Sigmoid colon (tissue), 7 donors: Measurements from ENCODE around the gene FAR2. TPM values are rescaled to one million over a fixed set of nuclear protein-coding genes. Genes with fewer than 3 reads are reported as not detected.

Experiments used
- DNase-seq: peaks from one replicate; pipeline ENCODE4 v3.0.0-alpha.2; 2019
- H3K27ac ChIP-seq, 4 donors: fragments of 200-600 bp; sonication (generic); one replicate each; pipeline ENCODE4 v1.5.1; 2016 to 2019; ENCODE audit warnings: mild to moderate bottlenecking in 1 of 4
- H3K27me3 ChIP-seq, 3 donors: fragments of 200-600 bp; sonication (generic); one replicate each; pipeline ENCODE4 v1.5.1; 2019; ENCODE audit warnings: mild to moderate bottlenecking in 1 of 3
- H3K36me3 ChIP-seq, 4 donors: fragments of 200-600 bp; sonication (generic); one replicate each; pipeline ENCODE4 v1.5.1; 2016 to 2019
- H3K4me1 ChIP-seq, 4 donors: fragments of 200-600 bp; sonication (generic); one replicate each; pipeline ENCODE4 v1.5.1; 2017 to 2019
- H3K4me3 ChIP-seq, 4 donors: fragments of 200-600 bp; sonication (generic); one replicate each; pipeline ENCODE4 v1.5.1; 2017 to 2019; ENCODE audit warnings: mild to moderate bottlenecking in 2 of 4, moderate library complexity in 1 of 4
- H3K9me3 ChIP-seq, 4 donors: fragments of 200-600 bp in 3 of 4; sonication (generic) in 3 of 4; one replicate each; pipeline versions ENCODE4 v1.5.1 to v1.6.1; 2013 to 2019
- EP300 ChIP-seq, 4 donors: sonication (generic); formaldehyde crosslinking; IDR thresholded peaks; one replicate each; pipeline ENCODE4 v1.6.1; 2017; ENCODE audit warnings: antibody characterized with exemption in 4 of 4
- POLR2A ChIP-seq, 2 donors: fragments of 450-650 bp; IDR thresholded peaks; one replicate each; pipeline ENCODE4 v1.6.1; 2016; ENCODE audit warnings: antibody characterized with exemption in 2 of 2, mild to moderate bottlenecking in 2 of 2, moderate library complexity in 2 of 2
- POLR2AphosphoS5 ChIP-seq, 4 donors: sonication (generic); formaldehyde crosslinking; IDR thresholded peaks; one replicate each; pipeline ENCODE4 v1.6.1; 2017; ENCODE audit warnings: antibody characterized with exemption in 4 of 4
- WGBS, 2 donors: extraction: QIAGEN DNeasy Blood & Tissue Kit; methylation state at CpG; one replicate each; pipeline ENCODE4 v1.1.7; 2013; 5-methylcytosine and 5-hydroxymethylcytosine counted together
- intact Hi-C: fragments of 100-400 bp; cut with DNase I; formaldehyde crosslinking; loops from one replicate; pipeline ENCODE4 v1.15.1; 2023
- polyA plus RNA-seq, 3 donors: library from polyadenylated mRNA; stranded (reverse); fragments of 200-250 nt; gene quantifications; one replicate each; pipeline ENCODE4 v1.2.3, GENCODE V29; 2013
- total RNA-seq, 4 donors: library from RNA; depleted of rRNA; stranded (reverse); fragments of >200 nt; gene quantifications; one replicate each; pipeline ENCODE4 v1.1.0, GENCODE V29; 2016
- TF ChIP-seq, protein P1 (sequence below), 4 experiments: fragments of 450-650 bp in 3 of 4; fragments of 200-600 bp in 1 of 4; IDR thresholded peaks; one replicate each; pipeline ENCODE4 v1.5.1; 2016 to 2019; ENCODE audit warnings: antibody characterized with exemption in 4 of 4, mild to moderate bottlenecking in 3 of 4, moderate library complexity in 2 of 4
- donor health status: healthy with polysubstance abuse.
- donor health status: Bipolar disorder and iron deficiency.
- donor health status: healthy.

Gene FAR2
- total and polyA plus RNA-seq, 7 donors: 11.1 to 46.7 (median 13.0) TPM

DNA sequence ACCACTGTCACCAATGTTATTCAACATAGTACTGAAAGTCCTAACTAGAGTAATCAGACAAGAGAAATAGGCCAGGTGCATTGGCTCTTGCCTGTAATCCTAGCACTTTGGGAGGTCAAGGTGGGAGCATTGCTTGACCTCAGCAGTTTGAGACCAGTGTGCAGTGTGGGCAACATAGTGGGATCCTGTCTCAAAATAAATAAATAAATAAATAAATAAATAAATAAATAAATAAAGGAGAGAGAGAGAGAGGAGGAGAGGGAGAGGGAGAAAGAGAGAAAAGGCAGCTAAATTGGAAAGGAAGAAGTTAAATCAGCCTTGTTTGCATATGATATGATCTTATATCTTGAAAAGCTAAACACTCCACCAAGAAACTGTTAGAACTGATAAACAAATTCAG is 115.3 kb downstream of the FAR2 start:
- no peak for DNase-seq
- H3K4me1 ChIP-seq: no peaks in the 10 kb centered on the region
- no peaks in the 10 kb centered on the region for H3K36me3 ChIP-seq
- no peak for TF ChIP-seq POLR2A (IDR thresholded peaks at IDR 0.05)
- H3K9me3 ChIP-seq: peaks cover 0 to 5% (median 4%) of the 10 kb centered on the region in 4 donors
- H3K27ac ChIP-seq: no peak overlapping the region
- no peaks in the 10 kb centered on the region for H3K27me3 ChIP-seq
- H3K4me3 ChIP-seq: no peak overlapping the region
- intact Hi-C loops: no loop called here

GRCh38 chr12:29269706-29270408 is 120.8 kb downstream of the FAR2 start:
- Histone ChIP-seq H3K9me3 (peaks cover 0 to 2% (median 0%) of the 10 kb centered on the region in 4 donors), H3K27ac (no peak overlapping the region), H3K4me3 (no peak overlapping the region), H3K36me3 (no peaks in the 10 kb centered on the region), H3K27me3 (no peaks in the 10 kb centered on the region), H3K4me1 (no peaks in the 10 kb centered on the region)
- TF ChIP-seq, protein P1, sequence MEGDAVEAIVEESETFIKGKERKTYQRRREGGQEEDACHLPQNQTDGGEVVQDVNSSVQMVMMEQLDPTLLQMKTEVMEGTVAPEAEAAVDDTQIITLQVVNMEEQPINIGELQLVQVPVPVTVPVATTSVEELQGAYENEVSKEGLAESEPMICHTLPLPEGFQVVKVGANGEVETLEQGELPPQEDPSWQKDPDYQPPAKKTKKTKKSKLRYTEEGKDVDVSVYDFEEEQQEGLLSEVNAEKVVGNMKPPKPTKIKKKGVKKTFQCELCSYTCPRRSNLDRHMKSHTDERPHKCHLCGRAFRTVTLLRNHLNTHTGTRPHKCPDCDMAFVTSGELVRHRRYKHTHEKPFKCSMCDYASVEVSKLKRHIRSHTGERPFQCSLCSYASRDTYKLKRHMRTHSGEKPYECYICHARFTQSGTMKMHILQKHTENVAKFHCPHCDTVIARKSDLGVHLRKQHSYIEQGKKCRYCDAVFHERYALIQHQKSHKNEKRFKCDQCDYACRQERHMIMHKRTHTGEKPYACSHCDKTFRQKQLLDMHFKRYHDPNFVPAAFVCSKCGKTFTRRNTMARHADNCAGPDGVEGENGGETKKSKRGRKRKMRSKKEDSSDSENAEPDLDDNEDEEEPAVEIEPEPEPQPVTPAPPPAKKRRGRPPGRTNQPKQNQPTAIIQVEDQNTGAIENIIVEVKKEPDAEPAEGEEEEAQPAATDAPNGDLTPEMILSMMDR (IDR thresholded peaks at IDR 0.05): no peak
- no peak for TF ChIP-seq EP300 (IDR thresholded peaks at IDR 0.05)
- no peak for TF ChIP-seq POLR2A (IDR thresholded peaks at IDR 0.05)
- no peak for TF ChIP-seq POLR2AphosphoS5 (IDR thresholded peaks at IDR 0.05)
- intact Hi-C loops: no loop called here
- DNase-seq: no peak
- WGBS, 2 donors: 92 to 97% methylated on average over 5 of the region's 5 CpGs

DNA sequence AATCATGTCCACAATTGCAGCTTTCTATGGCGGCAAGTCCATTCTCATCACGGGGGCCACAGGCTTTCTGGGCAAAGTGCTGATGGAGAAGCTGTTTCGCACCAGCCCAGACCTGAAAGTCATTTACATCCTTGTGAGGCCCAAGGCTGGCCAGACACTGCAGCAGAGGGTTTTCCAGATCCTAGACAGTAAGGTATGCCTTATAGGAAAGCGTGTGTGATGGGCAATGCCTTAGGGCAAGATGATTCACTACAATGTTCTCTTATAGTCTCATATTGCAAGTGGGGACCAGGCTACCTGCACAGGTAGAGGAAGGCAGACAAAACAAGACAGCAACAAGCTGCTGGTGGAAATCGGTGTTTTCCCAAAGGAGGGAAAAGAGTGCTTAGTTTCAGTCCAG is 121.4 kb downstream of the FAR2 start:
- no peak for DNase-seq
- Histone ChIP-seq H3K27ac (no peak overlapping the region), H3K4me3 (no peak overlapping the region), H3K4me1 (no peaks in the 10 kb centered on the region), H3K9me3 (no peaks in the 10 kb centered on the region), H3K36me3 (no peaks in the 10 kb centered on the region), H3K27me3 (no peaks in the 10 kb centered on the region)
- intact Hi-C loops: no loop called here
- TF ChIP-seq POLR2A (IDR thresholded peaks at IDR 0.05) (no peak), EP300 (IDR thresholded peaks at IDR 0.05) (no peak), POLR2AphosphoS5 (IDR thresholded peaks at IDR 0.05) (no peak)
- TF ChIP-seq, protein P1 (IDR thresholded peaks at IDR 0.05): no peak
- WGBS, 2 donors: 96 to 97% methylated on average over 5 of the region's 5 CpGs

- intact Hi-C loops: no loop called here
- no peaks in the 10 kb centered on the region for H3K27me3 ChIP-seq
- TF ChIP-seq POLR2A (IDR thresholded peaks at IDR 0.05) (no peak), POLR2AphosphoS5 (IDR thresholded peaks at IDR 0.05) (no peak), EP300 (IDR thresholded peaks at IDR 0.05) (no peak)
- TF ChIP-seq, protein P1 (IDR thresholded peaks at IDR 0.05): no peak
- H3K4me3 ChIP-seq: no peak overlapping the region
- H3K36me3 ChIP-seq: no peaks in the 10 kb centered on the region
- no peaks in the 10 kb centered on the region for H3K9me3 ChIP-seq
- peaks cover 0 to 6% (median 0%) of the 10 kb centered on the region in 4 donors for H3K4me1 ChIP-seq
- DNase-seq: no peak
- H3K27ac ChIP-seq: no peak overlapping the region
- 80 to 91% methylated on average over 7 of the region's 7 CpGs for whole genome bisulfite sequencing, 2 donors
These were observed 124.2 kb downstream of the FAR2 start for GRCh38 chr12:29273178-29273843.

GRCh38 chr12:29275834-29276233 is 126.8 kb downstream of the FAR2 start:
- no peak overlapping the region for H3K27ac ChIP-seq
- DNase-seq: no peak
- no peaks in the 10 kb centered on the region for H3K9me3 ChIP-seq
- no peaks in the 10 kb centered on the region for H3K36me3 ChIP-seq
- TF ChIP-seq POLR2A (IDR thresholded peaks at IDR 0.05) (no peak), POLR2AphosphoS5 (IDR thresholded peaks at IDR 0.05) (no peak), EP300 (IDR thresholded peaks at IDR 0.05) (no peak)
- TF ChIP-seq, protein P1 (IDR thresholded peaks at IDR 0.05): no peak
- no peak overlapping the region for H3K4me3 ChIP-seq
- 91 to 97% methylated on average over 3 of the region's 3 CpGs for WGBS, 2 donors
- H3K27me3 ChIP-seq: no peaks in the 10 kb centered on the region
- intact Hi-C loops: no loop called here
- H3K4me1 ChIP-seq: peaks cover 0 to 15% (median 5%) of the 10 kb centered on the region in 4 donors
